Head of caudate nucleus (tissue), 42 donors: Measurements from ENCODE around the gene VTI1A.
A peak's percentile ranks its signal among the peaks of the same experiment; 100 is the strongest.

Source experiments
- DNase-seq, 42 donors: peaks; one replicate each; pipeline versions ENCODE4 v3.0.0 to v3.0.0-alpha.2; 2020 to 2021; ENCODE audit warnings: mixed read lengths in 7 of 42
- intact Hi-C: fragments of 100-400 bp; cut with DNase I; formaldehyde crosslinking; loops from one replicate; pipeline ENCODE4 v1.15.0; 2022

The VTI1A gene

DNA sequence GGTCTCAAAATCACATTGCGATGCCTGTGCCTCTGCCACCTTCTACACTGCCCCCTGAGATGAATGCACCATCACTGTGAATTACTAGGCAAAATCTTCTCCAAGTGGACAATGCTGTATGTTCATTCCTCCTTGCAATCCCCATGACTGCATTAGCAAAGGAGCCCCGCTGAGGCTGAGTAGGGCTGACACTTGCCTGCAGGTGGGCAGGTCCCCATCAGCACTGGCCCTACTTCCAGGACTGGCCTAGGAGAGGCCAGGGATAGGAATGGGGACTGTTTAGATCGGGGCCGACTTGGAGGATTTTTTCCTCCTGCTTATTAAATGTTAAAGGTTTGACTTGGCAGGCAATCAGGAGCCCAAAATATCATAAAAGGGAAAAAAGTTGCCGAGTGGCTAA, 376.0 kb downstream of the VTI1A start:
- no peak for DNase-seq
- intact Hi-C loops = no loop called here

DNA sequence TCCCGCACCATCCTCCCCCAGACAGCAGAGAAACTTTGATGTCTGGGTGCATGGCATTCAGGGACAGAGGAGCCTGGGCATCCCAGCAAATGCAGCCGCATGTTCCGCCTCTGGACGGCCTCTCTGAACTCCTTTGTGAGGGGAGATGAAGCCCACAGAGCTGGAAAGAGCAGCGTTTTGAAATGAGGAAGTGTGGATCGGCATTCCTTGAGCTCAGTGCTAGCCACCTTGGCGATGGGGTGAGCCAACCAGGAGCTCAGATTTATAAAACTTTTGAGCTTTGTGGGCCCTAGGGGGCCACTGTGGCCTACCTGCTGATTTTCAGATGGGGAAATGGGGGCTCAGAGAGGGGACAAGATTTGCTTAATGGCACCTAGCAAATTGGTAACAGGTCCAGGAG, 376.6 kb downstream of the VTI1A start:
- no peak for DNase-seq
- intact Hi-C loops = no loop called here

DNA sequence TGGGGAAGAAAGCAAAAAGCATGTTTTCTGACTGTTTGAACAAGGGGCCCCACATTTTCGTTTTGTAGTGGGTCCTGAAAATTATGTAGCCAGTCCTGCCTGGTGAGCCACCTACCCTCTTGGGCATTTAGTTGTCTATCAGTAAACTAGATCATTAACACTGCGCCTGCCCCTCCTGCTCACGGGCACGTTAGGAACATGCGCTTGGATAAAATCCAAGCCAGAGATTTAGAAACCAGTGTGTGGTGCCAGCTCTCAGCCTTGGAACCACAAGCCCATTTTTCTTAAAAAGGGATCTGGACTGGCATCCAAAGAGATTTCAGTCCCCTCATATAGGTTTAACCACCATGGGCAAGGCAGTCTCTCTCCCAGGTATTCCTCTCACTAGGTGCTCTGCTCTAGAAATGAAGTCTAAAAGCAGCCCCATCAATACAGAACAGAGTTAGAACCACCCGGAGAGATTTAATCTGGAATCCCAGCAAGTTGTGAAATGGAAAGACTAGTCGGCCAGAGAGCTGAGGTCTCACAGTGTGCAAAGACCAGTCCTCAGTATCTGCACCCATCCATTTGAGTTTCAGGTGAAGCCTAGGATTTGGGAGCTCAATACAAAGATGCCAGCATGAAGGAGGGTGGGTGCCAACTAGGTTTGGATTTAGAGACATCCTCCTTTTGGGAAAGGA, 379.1 kb downstream of the VTI1A start:
- intact Hi-C loops = no loop called here

DNA sequence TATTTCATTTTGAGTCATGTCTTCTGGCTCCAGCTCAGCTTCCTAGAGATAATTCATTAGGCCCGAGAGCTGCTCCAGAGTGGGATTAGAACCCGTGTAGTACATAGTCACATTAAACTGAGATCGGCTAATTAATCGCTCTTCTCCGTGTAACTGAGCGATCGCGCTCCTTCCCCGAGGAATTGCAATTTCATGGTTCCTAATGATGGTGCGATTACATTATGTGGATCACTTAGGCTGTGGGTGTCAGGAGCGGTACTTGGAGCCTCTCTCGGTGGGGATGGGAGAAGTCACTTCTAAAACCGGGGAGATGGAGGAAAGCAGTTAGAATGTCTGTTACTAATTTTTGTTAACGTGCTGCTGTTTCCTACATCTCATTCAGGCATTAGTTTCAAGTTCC, 380.1 kb downstream of the VTI1A start:
- DNase-seq = no peak
- intact Hi-C loops = no loop called here

More for the DNA sequence above, 379.1 kb downstream of the VTI1A start:
- no peak for DNase-seq

DNA sequence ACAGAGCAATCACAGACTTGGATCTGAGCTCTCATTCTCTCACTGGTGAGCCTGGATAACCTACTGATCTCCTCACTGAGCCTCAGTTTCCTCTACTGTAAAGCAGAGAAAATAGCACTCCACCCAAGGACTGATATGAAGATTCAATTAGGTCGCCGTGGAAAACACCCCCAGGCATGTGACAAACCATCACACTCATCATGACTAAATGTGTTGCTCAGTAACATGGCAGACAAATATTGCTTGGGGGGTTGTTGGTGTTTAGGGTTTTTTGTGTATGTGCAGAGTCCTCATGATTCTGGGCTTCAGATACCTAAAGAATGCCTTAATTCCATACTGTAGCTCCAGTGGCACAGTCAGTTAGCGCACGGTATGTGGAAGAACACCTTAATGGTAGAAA, 380.9 kb downstream of the VTI1A start:
- no peak for DNase-seq
- intact Hi-C loops = no loop called here

DNA sequence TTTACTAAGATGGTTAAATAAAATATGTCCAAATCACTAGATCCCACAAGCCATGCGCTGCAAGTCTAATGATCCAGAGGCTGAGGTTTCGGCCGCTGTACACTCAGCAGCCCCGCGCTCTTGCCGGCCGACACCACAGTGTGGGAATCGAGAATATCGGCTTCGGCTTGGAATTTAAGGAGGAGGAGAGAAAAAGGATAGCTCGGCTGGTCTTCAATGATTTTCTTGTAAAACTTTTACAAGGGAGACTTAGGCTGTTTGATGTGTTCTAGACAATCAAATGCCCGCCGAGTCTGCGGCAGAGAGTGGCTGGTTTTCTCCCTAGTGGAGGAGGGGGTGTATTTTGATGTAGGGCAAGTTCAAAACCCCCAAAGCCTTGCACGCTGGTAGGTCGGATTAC, 384.8 kb downstream of the VTI1A start:
- no peak for DNase-seq
- intact Hi-C loops = no loop called here

DNA sequence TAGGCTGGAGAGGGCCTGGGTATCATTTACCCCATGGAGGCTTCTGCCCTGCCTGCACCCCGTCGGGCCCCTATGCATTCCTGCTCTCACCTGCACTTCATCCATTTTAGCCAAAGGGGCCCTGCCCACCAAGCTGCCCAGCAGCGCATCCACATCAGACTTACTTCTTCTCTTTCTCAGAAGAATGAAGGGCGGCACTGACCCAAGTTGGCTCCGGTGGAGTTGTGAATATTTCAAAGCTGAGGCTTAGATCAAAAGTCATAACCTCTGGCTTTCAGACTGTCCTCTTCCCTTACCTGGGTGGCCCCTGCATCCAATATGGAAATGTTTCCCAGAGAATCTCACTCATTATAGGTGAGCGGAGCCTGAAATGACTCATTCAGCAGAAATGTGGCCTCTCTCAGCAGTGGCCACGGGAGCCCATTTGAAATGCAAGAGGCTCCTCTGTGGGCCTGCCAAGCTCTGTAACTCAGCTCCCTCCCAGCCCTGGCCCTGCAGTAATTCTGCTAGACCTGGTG, 385.4 kb downstream of the VTI1A start:
- DNase-seq = peak in 2 of 42 donors; percentile 9 to 14
- intact Hi-C loops = no loop called here

DNA sequence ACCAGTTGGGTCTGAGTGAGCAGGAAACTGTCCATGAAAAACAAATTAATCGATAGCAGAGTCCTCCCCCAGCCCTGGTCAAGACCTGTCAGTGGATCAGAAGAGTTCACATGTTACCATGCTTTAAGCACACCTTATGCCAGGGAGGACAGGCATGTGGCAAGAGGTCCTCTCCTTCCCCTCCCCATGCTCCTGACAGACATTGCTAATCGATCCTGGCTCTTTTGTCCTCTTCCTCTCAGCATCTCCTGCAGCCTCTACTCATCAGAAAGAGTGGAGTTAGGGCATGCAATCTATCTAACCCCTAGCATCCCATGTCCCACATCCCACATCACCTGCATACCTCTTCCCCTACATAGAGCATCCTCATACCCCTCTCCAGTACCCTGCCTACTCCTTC, 385.9 kb downstream of the VTI1A start:
- intact Hi-C loops = no loop called here
- no peak for DNase-seq

DNA sequence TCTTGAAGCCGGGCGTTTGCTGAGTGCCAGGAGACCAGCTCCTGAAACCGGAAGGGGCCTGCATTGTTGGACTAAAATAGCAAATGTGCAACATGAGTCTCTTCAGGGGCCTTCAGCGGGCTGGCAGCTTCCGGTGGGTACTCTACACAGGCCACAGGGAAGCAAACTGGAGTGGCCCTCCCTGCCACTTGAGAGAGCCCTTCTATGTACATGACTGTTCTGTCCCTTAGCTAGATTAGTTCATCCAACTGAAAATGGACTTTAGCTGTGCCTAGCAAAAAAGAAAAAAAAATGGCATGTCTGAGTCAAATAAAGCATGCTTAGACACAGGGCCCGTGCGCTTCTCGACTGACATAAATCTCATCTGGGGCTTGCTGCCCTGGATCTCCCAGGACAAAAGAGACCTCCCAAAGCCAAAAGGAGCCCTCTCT, 387.8 kb downstream of the VTI1A start:
- peak in 1 of 42 donors; percentile 38 for DNase-seq
- intact Hi-C loops = no loop called here

DNA sequence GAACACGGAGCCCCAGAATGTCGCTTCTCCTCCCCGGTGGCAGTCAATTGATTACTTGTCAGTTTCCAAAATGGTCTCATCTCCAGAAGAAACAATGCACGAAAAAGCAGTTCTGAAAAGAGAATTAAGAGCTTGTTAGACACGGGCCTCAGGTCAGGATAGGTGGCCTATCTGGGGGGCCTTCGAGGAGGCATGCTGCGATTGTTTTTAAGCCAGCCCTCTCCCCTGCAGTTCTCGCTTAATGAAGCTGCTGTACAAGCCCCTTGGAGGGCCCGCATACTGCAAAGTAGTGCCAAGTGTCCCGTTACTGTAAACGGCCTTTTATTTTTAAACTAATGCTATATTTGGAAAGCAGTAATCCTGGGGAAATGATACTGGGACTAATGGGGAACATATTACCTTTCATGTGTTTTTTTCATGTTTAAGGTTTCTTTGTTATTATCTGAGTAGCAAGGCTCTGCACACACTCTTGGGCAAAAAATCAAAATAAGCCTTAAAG, 388.3 kb downstream of the VTI1A start:
- no peak for DNase-seq
- intact Hi-C loops = no loop called here

DNA sequence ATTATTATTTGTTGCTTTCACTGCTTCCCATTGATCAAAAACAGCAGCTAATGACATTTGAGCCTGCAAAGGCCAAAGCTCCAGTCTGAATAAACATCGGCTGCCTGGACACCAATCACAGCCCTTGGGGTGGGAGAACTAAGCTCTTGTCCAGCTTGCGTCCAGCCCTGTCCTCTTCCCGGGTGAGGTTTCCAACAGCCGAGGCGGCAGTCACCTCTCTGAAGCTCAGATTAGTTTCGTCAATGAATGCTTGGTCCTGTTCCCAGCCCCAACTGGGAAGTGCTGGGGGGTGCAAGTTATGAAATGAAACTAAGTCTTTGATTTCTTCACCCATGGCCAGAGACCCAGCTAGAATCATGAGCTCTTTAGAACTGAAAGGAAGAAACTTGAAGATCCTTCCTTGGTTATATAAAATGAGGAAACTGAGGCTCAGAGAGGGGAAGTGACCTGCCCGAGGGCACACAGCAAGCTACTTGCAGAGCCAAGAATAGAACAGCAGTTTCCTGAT, 389.0 kb downstream of the VTI1A start:
- peak in 7 of 42 donors; percentile 14 to 52 (median 30) for DNase-seq
- intact Hi-C loops = no loop called here

DNA sequence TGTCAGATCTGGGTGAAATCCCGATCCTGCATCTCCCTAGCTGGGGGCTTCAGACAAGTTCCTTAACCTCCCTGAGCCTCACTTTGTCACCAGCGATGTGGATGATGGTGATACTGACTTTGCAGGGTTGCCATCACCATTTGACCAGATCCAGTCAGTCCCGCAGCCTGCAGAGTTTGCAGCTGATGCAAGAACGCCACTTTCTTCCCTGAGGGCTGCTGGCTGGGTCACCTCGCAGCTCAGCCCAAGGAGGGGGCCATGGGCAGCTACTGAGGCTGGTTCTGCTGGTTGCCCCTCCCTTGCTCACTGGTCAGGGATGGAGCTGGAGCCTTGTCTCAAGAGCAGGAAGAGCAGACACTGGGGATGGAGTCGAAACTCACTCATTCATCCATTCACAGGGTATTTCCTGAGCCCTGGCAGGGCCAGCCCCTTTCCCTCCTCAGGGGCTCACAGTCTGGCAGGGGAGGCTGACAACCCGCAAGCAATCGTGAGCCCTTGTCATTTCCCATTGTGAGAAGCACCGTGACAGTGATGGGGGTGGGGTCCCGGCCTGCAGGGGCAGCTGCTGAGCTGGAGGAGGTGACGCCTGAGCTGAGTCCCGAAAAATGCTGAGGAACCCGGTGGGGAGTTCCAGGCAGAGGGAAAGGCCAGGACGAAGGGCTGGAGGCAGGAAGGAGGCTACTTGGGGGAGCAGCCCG, 391.9 kb downstream of the VTI1A start:
- intact Hi-C loops = no loop called here
- DNase-seq = no peak

DNA sequence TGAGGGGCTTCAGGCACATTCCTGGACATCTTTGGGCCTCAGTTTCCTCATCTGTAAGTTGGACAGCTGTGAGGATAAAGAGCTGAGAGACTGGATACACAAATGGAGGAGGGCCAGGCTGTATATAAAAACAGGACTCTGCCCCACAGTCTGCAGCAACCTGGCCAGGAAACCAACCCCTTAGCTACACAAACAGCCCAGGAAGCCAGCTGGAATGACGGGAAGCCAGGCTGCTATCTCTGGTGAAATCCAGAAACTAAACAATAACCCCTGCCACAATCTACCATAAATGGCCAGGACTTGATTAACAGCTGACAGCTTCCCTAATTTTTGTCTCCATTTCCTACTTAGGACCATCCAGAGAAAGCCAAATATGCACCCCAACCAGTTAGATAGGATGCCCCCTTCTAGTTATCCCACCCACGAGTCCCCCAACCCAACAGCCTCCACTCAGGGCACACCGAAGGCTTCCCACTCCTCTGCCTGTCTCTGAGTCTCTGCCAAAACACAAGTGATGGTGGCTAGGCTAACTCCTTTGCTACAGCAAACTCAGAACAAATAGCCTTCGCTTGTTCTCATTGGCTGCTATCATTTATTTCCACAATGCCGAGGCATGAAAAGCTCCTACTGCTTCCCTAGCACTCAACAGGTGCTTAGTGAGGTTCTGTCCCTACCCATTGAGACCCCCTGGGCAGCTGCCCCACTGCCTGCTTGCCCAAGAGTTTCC, 393.1 kb downstream of the VTI1A start:
- DNase-seq = no peak

DNA sequence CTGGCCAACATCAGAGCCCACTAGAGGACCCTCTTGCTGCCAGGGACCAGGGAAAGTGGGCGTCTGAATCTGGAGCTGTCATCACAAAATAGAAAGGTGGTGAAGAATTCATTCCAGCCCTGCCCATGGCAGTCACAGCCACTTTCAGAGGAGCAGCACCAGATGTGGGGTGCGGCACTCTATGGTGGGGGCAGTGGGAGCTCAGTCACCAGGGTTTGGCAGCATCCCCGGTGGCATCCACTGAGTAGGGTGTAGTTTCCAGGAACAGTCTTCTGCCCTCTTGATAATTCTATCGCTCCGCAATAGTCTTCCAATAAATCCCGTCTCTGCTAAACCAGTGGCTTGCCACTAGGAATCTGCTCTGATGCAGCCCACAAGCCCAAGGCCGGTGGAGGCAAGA, 394.5 kb downstream of the VTI1A start:
- intact Hi-C loops = no loop called here
- no peak for DNase-seq

More for the DNA sequence above, 393.1 kb downstream of the VTI1A start:
- intact Hi-C loops = no loop called here

DNA sequence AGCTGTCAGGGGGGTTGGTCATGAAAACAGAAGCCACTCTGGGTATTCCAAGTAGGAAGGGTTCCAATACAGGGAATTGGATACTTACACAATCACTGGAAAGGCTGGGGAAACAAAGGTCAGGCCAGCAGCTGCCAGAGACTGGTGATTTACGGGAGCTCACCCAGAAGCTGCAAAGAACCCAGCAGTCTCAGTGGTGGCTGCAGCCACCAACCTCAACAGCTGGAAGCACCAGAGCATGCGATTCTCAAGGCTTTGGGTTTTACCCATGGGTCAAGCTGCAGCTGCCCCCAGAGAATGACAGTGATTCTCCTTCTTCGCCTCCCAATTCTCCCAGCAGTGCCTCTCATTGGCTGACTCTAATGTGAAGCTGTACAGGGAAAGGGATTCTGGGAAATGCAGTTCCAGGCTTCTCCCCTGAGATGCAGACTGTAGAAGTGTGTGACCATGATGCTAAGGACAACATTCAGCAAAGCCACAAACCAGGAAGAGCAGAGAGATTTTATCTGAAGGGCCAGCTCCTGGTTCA, 395.9 kb downstream of the VTI1A start:
- no peak for DNase-seq
- intact Hi-C loops = no loop called here

DNA sequence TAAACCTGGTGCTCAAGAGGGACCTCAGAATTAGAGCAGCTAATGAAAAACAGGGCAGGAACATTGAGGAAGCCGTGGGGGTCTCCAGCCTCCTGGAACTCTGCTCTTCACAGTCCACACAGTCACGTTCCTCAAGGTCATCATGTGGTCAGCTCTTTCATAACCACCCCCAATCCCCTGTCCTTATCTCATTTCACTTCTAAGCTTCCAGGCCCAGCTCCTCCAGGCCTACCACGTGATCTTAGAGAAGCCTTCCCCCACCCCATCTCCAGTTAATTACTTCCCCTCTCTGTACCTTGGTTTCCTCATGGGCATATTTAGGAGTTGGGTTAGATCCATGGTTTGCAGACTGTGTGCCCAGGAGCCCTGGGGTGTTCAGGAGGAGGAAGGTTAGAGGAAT, 396.6 kb downstream of the VTI1A start:
- intact Hi-C loops = no loop called here
- no peak for DNase-seq

DNA sequence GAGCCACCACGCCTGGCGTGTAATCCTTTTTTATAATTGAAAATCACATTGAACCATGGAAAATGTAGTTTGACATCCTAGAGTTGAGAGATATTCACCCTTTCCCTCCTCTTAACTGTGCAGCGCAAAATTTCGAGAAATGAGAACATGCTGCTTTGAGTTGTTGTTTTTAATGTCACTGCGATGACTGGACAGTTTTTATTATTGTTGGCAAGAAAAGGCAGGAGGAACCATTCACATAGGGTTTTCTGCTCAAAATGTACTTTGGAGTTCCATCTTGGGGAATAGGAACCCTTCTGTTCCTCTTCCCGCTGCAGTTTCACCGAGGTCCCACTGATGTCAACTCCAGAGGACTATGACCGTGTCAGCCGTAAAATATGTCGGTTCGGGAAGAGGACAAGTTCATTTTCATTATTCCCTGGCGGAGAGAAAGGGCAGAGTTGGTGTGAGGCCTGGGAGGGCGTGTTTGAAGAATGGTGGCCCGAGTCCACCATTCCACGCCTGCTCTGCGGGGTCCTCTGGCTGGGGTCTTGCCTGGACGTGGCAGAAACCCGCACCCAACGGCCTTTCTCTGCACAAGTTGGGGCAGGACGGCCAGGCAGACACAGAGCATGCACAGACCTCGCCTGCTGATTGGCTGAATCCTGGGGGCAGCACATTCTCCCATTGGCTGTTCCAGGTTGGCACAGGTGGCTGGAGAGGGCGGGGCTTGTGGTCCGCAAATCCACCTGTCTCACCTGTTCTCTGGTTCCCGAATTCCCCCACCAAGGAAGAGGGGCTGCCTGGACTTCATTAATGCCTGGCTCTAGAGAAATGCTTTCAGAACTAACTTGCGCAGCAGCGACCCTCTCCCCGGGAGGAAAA, 397.9 kb downstream of the VTI1A start:
- intact Hi-C loops = no loop called here
- DNase-seq = no peak

DNA sequence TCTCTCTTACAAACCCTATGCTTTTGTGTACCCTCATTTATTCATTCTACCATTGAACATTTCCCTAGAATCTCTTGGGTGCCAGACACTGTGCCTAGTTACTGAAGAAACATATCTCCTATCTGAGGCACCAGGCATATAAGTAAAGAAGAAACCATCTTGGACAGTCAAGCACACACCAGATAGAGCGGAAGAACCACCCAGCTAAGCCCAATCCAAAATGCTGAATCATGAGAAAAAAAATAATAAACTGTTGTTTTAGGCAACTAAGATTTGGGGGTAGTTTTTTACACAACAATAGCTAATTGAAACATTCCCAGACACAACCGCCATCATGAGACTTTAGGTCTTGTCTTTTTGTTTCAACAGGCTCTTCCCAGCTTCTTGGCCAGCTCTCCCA, 400.8 kb downstream of the VTI1A start:
- no peak for DNase-seq
- intact Hi-C loops = no loop called here

DNA sequence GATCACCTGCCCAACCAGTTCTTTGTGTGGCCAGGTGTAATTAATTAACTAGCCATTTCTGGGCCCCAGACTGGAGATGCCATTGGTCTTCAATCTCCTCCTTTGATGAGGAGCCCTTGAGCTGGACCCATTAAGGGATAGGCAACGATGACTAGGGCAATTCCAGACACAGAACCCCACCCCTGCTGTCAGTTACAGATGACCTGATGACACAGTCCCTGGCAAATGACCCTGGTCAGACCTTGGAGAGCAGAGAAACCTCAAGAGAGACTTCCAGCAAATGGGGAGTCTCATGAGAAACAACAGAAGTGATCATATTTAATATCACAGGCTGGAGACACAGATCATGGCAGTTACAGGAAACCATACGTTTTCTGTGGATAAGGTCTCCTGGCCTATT, 401.2 kb downstream of the VTI1A start:
- no peak for DNase-seq
- intact Hi-C loops = no loop called here
